NCI-H187 treated with DMSO at 0.1 percent for 48 hours (cell line): ENCODE data around the gene UTP14C.
"Not testable (repeated sequence)": the region's sequence is repeated elsewhere in the genome, so short reads cannot be mapped to it uniquely, and the experiment has no call there.

Source experiments
- DNase-seq: peaks from one replicate; lab custom pipeline; 2025; lab: John Stamatoyannopoulos, UW

UTP14C gene

DNA sequence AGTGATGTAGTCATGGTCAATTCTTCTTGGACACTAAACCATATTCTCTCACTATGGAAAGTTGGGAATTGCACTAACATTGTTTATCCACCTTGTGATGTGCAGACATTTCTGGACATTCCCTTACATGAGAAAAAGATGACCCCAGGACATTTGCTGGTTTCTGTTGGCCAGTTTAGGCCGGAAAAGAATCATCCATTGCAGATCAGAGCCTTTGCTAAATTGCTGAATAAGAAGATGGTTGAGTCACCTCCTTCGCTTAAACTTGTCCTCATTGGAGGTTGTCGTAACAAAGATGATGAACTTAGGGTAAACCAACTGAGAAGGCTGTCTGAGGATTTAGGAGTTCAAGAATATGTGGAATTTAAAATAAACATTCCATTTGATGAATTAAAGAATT, at the start of gene UTP14C:
TSS of gene UTP14C (plus strand) at position 211 of the 400 bp plus-strand sequence. CDS start 4,114 bp downstream, outside the sequence.
- no peak for DNase-seq

DNA sequence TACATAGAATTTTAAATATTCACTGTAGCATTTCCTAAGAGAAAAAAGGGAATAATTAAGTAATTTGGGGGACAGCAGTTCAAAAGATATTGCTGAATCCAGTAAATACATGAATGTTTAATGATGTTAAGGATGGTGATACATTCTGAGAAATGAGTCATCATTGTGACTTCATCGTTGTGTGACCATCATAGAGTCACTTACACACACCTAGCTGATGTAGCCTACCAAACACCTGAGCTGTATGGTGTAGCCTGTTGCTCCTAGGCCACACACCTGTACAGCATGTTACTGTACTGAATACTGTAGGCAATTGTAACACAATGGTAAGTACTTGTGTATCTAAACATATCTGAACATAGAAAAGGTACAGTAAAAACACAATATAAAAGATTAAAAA, 48.1 kb upstream of the UTP14C start:
- no peak for DNase-seq

DNA sequence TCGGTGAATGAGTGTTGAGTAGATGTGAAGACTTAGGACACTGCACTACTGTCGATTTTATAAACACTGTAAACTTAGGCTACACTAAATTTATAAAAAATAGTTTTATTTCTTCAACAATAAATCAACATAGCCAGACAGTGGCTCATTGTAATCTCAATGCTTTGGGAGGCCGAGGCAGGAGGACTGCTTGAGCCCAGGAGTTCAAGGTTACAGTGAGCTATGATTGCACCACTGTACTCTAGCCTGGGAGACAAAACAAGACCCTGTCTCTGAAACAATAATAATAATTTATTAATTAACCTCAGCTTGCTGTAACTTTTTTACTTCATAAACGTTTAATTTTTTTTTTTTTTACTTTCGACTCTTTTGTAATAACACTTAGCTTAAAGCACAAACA, 47.6 kb upstream of the UTP14C start:
- no peak for DNase-seq

DNA sequence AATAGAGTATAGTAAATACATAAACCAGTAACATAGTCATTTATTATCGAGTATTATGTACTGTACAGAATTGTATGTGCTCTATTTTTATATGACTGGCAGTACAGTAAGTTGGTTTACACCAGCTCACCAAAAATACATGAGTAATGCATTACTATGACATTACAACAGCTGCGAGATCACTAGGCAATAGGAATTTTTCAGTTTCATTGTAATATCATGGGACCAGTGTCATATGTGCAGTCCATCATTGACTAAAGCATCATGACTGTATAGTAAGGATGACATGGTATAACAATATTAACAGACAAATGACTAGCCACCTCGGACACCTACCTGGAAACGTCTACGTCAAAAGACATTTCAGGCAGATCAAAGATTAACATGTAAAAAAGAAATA, 46.9 kb upstream of the UTP14C start:
- no peak for DNase-seq

DNA sequence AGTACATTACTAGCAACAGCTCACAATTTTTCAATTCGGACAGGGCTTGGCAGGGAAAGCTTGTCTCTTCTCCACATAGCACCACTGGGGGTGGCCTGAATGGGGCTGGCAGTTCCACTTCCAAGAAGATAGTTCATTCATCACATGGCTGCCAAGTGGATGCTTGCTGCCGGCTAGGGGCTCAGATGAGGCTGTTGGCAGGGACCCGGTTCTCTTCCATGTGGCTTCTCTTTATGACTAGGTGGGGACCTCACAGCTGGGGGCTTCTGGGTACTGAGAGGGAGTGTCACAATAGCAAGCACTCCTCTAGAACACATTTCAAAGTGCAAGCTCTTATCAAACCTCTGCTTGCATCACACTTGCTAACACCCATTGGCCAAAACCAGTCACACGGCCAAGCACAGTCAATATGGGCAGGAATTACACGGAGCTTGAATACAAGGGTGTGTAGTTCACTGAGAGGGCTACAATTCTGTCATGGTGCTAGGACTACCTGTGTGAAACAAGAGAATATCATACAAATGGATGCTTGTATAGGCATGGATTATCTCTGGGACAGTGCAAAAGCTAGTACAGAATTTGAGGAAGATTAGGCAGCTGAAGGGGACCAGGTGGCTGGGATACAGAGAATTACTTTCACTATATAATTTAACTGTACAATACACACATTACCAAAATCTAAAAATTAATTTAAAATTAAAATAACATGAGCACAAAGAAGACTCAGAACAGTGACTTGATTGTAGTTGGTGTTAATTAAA, 45.5 kb upstream of the UTP14C start:
- no peak for DNase-seq

GRCh38 chr13:51980908-51981307, 43.6 kb upstream of the UTP14C start:
- DNase-seq, result no peak

GRCh38 chr13:51981355-51981754, 43.1 kb upstream of the UTP14C start:
- no peak for DNase-seq

- DNase-seq, result not testable (repeated sequence)
These were observed 41.2 kb upstream of the UTP14C start for GRCh38 chr13:51983292-51983691.

DNA sequence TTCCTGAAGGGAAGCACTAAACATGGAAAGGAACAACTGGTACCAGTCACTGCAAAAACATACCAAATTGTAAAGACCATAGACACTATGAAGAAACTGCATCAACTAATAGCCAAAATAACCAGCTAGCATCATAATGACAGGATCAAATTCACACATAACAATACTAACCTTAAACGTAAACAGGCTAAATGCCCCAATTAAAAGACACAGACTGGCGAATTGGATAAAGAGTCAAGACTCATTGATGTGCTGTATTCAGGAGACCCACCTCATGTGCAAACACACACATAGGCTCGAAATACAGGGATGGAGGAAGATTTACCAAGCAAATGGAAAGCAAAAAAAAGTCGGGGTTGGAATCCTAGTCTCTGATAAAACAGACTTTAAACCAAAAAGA, 39.6 kb upstream of the UTP14C start:
- not testable (repeated sequence) for DNase-seq

GRCh38 chr13:51988988-51989618, 35.4 kb upstream of the UTP14C start:
- no peak for DNase-seq

- DNase-seq, result no peak
These were observed 30.8 kb upstream of the UTP14C start for GRCh38 chr13:51993713-51994112.

GRCh38 chr13:51995677-51996551, 28.6 kb upstream of the UTP14C start:
- no peak for DNase-seq

DNA sequence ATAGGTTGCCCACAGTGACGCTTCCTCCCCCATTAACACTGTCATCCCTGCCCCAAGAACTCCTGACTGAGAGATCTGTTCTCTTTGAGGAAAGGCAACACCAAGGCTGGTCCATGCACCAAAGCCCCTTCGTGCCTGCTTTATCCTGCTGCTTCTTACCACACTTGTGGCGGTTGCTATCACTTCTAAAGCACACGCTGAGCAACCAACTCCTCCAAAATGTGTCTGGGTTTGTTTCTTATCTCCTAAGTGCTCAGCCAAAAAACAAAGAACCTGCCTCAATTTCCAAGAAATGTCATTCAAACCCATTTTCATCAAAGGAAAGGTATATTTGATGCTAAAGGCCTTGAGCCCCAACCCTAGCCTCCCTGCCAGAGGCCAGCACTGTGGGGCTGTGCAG, 27.9 kb upstream of the UTP14C start:
- DNase-seq, result no peak

DNA sequence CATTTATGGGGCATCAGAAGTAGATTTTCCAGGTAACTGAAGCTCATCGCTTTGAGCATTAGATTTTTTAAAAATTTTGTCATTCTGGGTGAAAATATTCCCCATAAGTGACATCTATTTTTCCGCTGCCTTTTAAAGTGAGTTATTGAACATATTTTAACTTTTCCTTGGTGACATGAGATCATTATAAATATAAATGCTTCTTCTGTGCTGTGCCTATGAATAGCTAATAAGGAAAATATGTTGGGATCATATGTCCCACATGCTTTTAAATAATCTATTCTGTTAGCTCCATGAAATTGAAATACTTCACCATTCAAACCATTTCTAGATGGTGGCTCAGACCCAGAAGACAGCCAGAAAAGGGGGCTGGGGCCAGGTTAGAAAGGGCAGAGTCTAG, 27.3 kb upstream of the UTP14C start:
- no peak for DNase-seq

DNA sequence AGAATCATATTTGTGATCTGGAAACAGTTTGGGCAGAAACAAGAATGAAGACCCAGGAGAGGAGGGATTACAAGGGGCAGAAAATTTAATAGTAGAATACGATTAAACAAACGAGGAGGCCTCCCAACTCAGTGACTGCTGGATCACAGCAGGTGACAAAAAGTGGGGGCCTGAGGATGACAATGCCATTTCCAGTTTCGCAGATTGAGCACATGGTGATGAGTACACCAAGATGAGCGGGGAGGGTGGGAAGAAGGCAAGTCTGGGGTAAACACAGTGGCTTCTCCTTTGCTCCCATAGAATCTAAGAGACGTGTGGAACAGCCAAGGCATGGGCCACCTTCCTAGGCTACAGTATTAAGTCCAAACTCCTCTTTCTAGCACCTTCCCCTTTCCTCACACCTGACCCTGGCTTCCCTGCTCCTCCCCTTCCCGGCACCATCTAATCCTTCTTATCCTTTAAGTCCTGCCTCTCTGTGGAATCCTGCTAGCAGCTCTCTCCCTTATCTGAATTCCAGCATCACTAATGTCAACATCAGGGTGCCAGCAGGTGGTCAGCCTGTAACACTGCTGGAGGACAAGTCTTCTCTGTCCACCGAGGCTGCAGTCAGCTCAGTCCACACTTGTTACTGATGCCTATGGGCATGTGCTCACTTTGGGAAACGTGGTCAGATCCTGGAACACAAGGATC, 26.7 kb upstream of the UTP14C start:
- DNase-seq, result no peak

GRCh38 chr13:51998723-51999509, 25.6 kb upstream of the UTP14C start:
- DNase-seq, result no peak

DNA sequence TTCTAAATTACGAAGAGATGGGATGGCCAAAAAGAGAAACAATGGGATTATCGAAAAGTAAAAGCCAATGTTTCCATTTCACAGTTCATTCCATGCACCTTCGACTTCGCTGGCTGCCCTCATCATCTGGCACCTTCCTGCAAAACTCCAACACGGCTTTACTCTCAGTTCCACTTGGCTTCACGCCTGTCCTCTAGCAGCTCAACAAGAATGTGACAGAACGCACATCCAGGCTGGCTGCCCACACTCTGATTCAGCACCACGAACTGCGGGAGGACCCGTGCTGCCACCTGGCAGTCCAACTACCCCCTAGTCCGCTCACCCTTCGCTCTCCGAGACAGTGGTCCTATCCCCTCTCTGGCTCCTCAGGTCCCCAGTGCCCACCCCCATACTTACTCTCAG, 25.0 kb upstream of the UTP14C start:
- DNase-seq, result no peak

DNA sequence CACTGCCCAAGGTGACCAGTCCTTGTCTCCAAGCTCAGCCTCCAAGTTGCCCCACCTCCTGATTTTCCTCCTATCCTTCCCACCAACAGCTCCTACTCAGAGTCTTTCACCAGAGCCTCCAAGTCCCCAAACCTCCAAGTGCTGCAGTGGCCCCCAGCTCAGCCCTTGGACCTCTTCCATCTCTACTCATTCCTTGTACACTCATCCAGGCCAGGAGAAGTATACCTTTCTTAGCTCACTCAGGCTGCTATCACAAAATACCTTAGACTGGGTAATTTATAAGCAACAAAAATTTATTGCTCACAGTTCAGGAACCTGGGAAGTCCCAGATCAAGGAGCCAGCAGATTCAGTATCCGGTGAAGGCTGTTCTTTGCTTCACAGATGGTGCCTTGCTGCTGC, 24.6 kb upstream of the UTP14C start:
- no peak for DNase-seq

GRCh38 chr13:52001120-52001731, 23.3 kb upstream of the UTP14C start:
- DNase-seq, result no peak

GRCh38 chr13:52002361-52002760, 22.1 kb upstream of the UTP14C start:
- no peak for DNase-seq

- DNase-seq, result no peak
These were observed 20.9 kb upstream of the UTP14C start for GRCh38 chr13:52003541-52003940.
